ENCODE measurements around the gene RPP14.

Gene RPP14

GRCh38 chr3:58293516-58293915 is 12.5 kb upstream of the RPP14 start:
- Histone ChIP-seq H3K27ac (ENCODE audit: low read depth, low read length) (no peak overlapping the region), H3K36me3 (ENCODE audit: insufficient read depth, low read length) (no peaks in the 10 kb centered on the region), H3K9me3 (ENCODE audit: low read length) (no peaks in the 10 kb centered on the region), H3K4me1 (ENCODE audit: insufficient read depth, low read length) (no peaks in the 10 kb centered on the region), H3K27me3 (ENCODE audit: control insufficient read depth in 1 of 2, insufficient read depth in 2 of 2, low read length in 2 of 2) (no peaks in the 10 kb centered on the region), H3K9ac (ENCODE audit: low read length) (no peak overlapping the region), H3K4me3 (ENCODE audit: low read depth in 1 of 2, low read length in 2 of 2) (no peak overlapping the region)

DNA sequence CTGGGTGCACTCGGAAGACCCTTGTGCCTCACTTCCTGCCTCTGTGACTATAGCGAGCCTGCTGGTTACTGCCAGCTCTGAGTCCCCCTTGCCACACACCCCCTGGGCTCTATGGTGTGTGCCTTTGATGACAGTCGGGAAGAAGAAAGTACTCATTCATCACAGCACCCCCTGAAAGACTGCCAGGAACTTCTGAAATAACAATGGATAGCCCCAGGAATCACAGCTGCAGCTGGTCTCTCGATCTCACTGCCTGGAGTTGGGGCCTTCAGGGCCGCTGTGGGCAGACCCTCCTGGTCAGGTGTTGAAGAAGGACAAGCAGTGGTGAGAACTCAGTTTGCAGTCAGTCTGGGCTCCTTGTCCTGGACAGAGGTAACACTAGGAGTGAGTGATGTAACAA is 9.8 kb upstream of the RPP14 start:
- Histone ChIP-seq H3K36me3 (ENCODE audit: insufficient read depth, low read length) (no peaks in the 10 kb centered on the region), H3K27me3 (ENCODE audit: control insufficient read depth in 1 of 2, insufficient read depth in 2 of 2, low read length in 2 of 2) (no peaks in the 10 kb centered on the region), H3K4me3 (ENCODE audit: low read depth in 1 of 2, low read length in 2 of 2) (no peak overlapping the region), H3K27ac (ENCODE audit: low read depth, low read length) (no peak overlapping the region), H3K9ac (ENCODE audit: low read length) (no peak overlapping the region), H3K4me1 (ENCODE audit: insufficient read depth, low read length) (no peaks in the 10 kb centered on the region), H3K9me3 (ENCODE audit: low read length) (no peaks in the 10 kb centered on the region)

- Histone ChIP-seq H3K27ac (ENCODE audit: low read depth, low read length) (no peak overlapping the region), H3K36me3 (ENCODE audit: insufficient read depth, low read length) (no peaks in the 10 kb centered on the region), H3K9ac (ENCODE audit: low read length) (no peak overlapping the region), H3K9me3 (ENCODE audit: low read length) (no peaks in the 10 kb centered on the region), H3K4me1 (ENCODE audit: insufficient read depth, low read length) (no peaks in the 10 kb centered on the region), H3K4me3 (ENCODE audit: low read depth in 1 of 2, low read length in 2 of 2) (no peak overlapping the region), H3K27me3 (ENCODE audit: control insufficient read depth in 1 of 2, insufficient read depth in 2 of 2, low read length in 2 of 2) (no peaks in the 10 kb centered on the region)
Observed at GRCh38 chr3:58296843-58297242, 9.2 kb upstream of the RPP14 start.

DNA sequence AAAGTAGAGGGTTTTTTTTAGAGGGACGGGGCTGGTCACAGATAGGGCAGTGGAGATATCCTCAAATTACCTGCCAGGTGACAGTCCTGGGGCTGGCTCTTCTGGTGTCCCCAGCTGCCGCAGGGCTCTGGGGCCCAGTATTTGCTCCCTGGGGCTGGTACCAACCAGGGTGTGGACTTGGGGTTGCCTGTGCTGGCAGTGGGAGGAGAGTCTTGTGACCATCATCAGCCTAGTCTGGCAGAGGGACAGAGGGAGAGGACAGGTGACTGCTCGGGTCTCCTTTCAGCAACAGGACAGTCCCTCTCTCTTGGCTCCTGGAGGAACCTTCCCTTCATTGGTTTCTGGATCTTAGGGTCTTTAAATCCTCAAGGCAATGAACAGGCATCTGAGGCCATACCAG is 7.9 kb upstream of the RPP14 start:
- no peak overlapping the region for H3K4me3 ChIP-seq (ENCODE audit: low read depth in 1 of 2, low read length in 2 of 2)
- H3K27me3 ChIP-seq (ENCODE audit: control insufficient read depth in 1 of 2, insufficient read depth in 2 of 2, low read length in 2 of 2), result no peaks in the 10 kb centered on the region
- H3K36me3 ChIP-seq (ENCODE audit: insufficient read depth, low read length), result no peaks in the 10 kb centered on the region
- H3K9me3 ChIP-seq (ENCODE audit: low read length), result no peaks in the 10 kb centered on the region
- H3K9ac ChIP-seq (ENCODE audit: low read length), result no peak overlapping the region
- no peaks in the 10 kb centered on the region for H3K4me1 ChIP-seq (ENCODE audit: insufficient read depth, low read length)
- H3K27ac ChIP-seq (ENCODE audit: low read depth, low read length), result no peak overlapping the region

DNA sequence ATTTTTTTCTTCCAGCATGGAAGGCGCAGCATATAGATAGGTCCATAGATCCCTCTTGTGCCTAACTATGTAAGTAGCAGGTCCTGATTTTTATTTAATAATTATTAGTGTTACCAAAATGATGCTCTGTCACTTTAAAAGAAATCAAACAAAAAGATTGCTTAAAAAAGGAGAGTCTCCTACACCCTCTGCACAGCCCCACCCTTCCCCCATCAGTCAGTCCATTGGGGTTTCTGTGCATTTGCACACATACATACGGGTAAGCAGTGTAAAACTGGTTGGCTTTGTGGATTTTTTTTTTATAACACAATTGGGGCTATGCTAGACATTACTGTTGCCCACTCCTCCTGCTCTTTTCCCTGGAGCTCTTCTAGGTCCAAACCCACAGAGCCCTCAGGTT is 7.0 kb upstream of the RPP14 start:
- Histone ChIP-seq H3K27ac (ENCODE audit: low read depth, low read length) (no peak overlapping the region), H3K27me3 (ENCODE audit: control insufficient read depth in 1 of 2, insufficient read depth in 2 of 2, low read length in 2 of 2) (no peaks in the 10 kb centered on the region), H3K36me3 (ENCODE audit: insufficient read depth, low read length) (no peaks in the 10 kb centered on the region), H3K4me1 (ENCODE audit: insufficient read depth, low read length) (no peaks in the 10 kb centered on the region), H3K9ac (ENCODE audit: low read length) (no peak overlapping the region), H3K9me3 (ENCODE audit: low read length) (no peaks in the 10 kb centered on the region), H3K4me3 (ENCODE audit: low read depth in 1 of 2, low read length in 2 of 2) (no peak overlapping the region)

- H3K27me3 ChIP-seq (ENCODE audit: control insufficient read depth in 1 of 2, insufficient read depth in 2 of 2, low read length in 2 of 2), result no peaks in the 10 kb centered on the region
Observed at GRCh38 chr3:58299839-58300516, 6.1 kb upstream of the RPP14 start.

DNA sequence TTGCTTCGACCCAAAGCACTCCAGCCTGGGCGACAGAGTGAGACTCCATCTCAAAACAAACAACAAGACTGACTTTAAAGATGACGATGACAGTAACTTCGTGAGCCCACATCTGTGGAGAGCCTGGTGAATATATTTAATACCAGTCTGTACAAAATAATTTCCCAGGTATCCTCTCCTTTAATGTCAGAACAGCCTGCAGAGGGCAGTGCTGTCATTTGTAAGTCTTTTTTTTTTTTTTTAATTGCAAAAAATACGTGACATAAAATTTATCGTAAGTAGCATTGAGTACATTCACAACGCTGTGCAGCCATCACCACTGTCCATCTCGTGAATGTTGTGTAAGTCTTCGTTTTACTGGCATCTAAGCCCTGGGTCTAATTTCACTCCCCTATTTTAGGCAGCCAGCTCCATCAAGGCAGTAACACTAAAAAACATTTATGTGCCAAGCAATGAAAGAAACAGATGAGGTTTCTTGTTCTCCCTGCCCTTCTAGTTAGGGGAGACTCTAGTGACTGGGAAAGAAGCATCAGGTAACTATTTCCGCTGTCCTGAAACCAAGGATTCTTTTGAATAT is 1.7 kb downstream of the RPP14 start:
- Histone ChIP-seq H3K27ac (ENCODE audit: low read depth, low read length) (peak overlapping the region; percentile 95), H3K9me3 (ENCODE audit: low read length) (no peaks in the 10 kb centered on the region), H3K9ac (ENCODE audit: low read length) (peak overlapping the region; percentile 99), H3K27me3 (ENCODE audit: control insufficient read depth in 1 of 2, insufficient read depth in 2 of 2, low read length in 2 of 2) (no peaks in the 10 kb centered on the region), H3K4me3 (ENCODE audit: low read depth in 1 of 2, low read length in 2 of 2) (peak overlapping the region; percentile 93 to 99), H3K36me3 (ENCODE audit: insufficient read depth, low read length) (peaks cover 32% of the 10 kb centered on the region), H3K4me1 (ENCODE audit: insufficient read depth, low read length) (peaks cover 23% of the 10 kb centered on the region)

More at GRCh38 chr3:58299839-58300516, 6.1 kb upstream of the RPP14 start:
- Histone ChIP-seq H3K4me1 (ENCODE audit: insufficient read depth, low read length) (no peaks in the 10 kb centered on the region), H3K4me3 (ENCODE audit: low read depth in 1 of 2, low read length in 2 of 2) (no peak overlapping the region), H3K9ac (ENCODE audit: low read length) (no peak overlapping the region), H3K36me3 (ENCODE audit: insufficient read depth, low read length) (no peaks in the 10 kb centered on the region), H3K9me3 (ENCODE audit: low read length) (no peaks in the 10 kb centered on the region), H3K27ac (ENCODE audit: low read depth, low read length) (no peak overlapping the region)

DNA sequence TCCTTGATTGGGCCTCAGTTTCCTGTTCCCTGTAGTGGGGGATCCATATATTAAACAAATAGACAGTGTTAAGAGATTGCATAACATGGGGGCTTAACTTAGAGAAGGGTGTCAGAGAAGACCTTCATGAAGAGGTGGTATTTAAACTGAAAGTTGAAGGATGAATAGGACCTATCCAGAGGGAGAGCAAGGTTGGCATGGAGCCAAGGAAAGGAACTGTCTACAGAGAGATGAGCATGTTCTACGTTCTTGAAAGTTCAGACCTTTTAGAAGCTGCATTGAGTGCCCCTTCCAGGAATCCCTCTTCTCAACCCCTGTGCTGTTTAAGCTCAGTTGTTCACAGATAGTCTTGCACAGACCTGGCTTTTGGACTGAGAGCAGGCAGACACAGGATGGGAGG is 2.7 kb downstream of the RPP14 start:
- Histone ChIP-seq H3K27me3 (ENCODE audit: control insufficient read depth in 1 of 2, insufficient read depth in 2 of 2, low read length in 2 of 2) (no peaks in the 10 kb centered on the region), H3K4me1 (ENCODE audit: insufficient read depth, low read length) (peaks cover 23% of the 10 kb centered on the region), H3K9me3 (ENCODE audit: low read length) (no peaks in the 10 kb centered on the region), H3K36me3 (ENCODE audit: insufficient read depth, low read length) (peaks cover 40% of the 10 kb centered on the region), H3K4me3 (ENCODE audit: low read depth in 1 of 2, low read length in 2 of 2) (peak overlapping the region in 1 of 2 donors; percentile 99), H3K9ac (ENCODE audit: low read length) (no peak overlapping the region), H3K27ac (ENCODE audit: low read depth, low read length) (peak overlapping the region; percentile 50)

DNA sequence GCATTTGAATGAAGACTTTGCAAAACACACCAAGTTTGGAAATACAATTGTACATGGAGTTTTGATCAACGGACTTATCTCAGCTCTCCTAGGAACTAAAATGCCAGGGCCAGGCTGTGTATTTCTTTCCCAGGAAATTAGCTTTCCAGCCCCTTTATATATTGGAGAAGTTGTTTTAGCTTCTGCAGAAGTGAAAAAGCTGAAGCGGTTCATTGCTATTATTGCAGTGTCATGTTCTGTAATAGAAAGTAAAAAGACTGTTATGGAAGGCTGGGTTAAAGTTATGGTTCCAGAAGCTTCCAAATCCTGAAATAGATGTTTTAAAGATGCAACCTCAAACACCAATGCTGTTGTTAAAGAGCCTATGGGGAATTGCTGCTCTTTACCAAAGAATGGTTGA is 11.8 kb downstream of the RPP14 start:
- peaks cover 40% of the 10 kb centered on the region for H3K36me3 ChIP-seq (ENCODE audit: insufficient read depth, low read length)
- no peaks in the 10 kb centered on the region for H3K9me3 ChIP-seq (ENCODE audit: low read length)
- no peak overlapping the region for H3K27ac ChIP-seq (ENCODE audit: low read depth, low read length)
- H3K4me3 ChIP-seq (ENCODE audit: low read depth in 1 of 2, low read length in 2 of 2), result no peak overlapping the region
- peaks cover 3% of the 10 kb centered on the region for H3K4me1 ChIP-seq (ENCODE audit: insufficient read depth, low read length)
- H3K27me3 ChIP-seq (ENCODE audit: control insufficient read depth in 1 of 2, insufficient read depth in 2 of 2, low read length in 2 of 2), result no peaks in the 10 kb centered on the region
- no peak overlapping the region for H3K9ac ChIP-seq (ENCODE audit: low read length)

- H3K4me3 ChIP-seq (ENCODE audit: low read depth in 1 of 2, low read length in 2 of 2), result no peak overlapping the region
- no peak overlapping the region for H3K9ac ChIP-seq (ENCODE audit: low read length)
- H3K27me3 ChIP-seq (ENCODE audit: control insufficient read depth in 1 of 2, insufficient read depth in 2 of 2, low read length in 2 of 2), result no peaks in the 10 kb centered on the region
- no peaks in the 10 kb centered on the region for H3K9me3 ChIP-seq (ENCODE audit: low read length)
- H3K36me3 ChIP-seq (ENCODE audit: insufficient read depth, low read length), result peaks cover 23% of the 10 kb centered on the region
- H3K4me1 ChIP-seq (ENCODE audit: insufficient read depth, low read length), result peaks cover 11% of the 10 kb centered on the region
- H3K27ac ChIP-seq (ENCODE audit: low read depth, low read length), result no peak overlapping the region
Observed at GRCh38 chr3:58321791-58322190, 15.7 kb downstream of the RPP14 start.

GRCh38 chr3:58322793-58323192 is 16.7 kb downstream of the RPP14 start:
- no peaks in the 10 kb centered on the region for H3K27me3 ChIP-seq (ENCODE audit: control insufficient read depth in 1 of 2, insufficient read depth in 2 of 2, low read length in 2 of 2)
- H3K4me1 ChIP-seq (ENCODE audit: insufficient read depth, low read length), result peaks cover 11% of the 10 kb centered on the region
- H3K4me3 ChIP-seq (ENCODE audit: low read depth in 1 of 2, low read length in 2 of 2), result no peak overlapping the region
- H3K9ac ChIP-seq (ENCODE audit: low read length), result no peak overlapping the region
- H3K27ac ChIP-seq (ENCODE audit: low read depth, low read length), result no peak overlapping the region
- peaks cover 13% of the 10 kb centered on the region for H3K36me3 ChIP-seq (ENCODE audit: insufficient read depth, low read length)
- H3K9me3 ChIP-seq (ENCODE audit: low read length), result no peaks in the 10 kb centered on the region

Data from muscle layer of colon (tissue), 2 donors.